Adrenal gland (tissue), 5 donors: ENCODE measurements around the gene ZDHHC11B.

Source experiments
- POLR2A ChIP-seq, 2 donors: fragments of 450-650 bp; IDR thresholded peaks; one replicate each; pipeline ENCODE4 v1.6.1; 2017; ENCODE audit warnings: antibody characterized with exemption in 2 of 2, mild to moderate bottlenecking in 2 of 2, moderate library complexity in 1 of 2
- TF ChIP-seq, protein P1 (sequence below), 6 experiments: fragments of 450-650 bp in 4 of 6; fragments of 200-600 bp in 2 of 6; sonication (generic) in 1 of 6; IDR thresholded peaks; 1 replicate in 5 of 6; 2 replicates in 1 of 6; pipeline versions ENCODE4 v1.5.1 to v1.8.0; 2016 to 2021; ENCODE audit warnings: antibody characterized with exemption in 6 of 6, mild to moderate bottlenecking in 2 of 6, moderate library complexity in 1 of 6
- donor health status: DM: no; HTN: no; CAD: no.

DNA sequence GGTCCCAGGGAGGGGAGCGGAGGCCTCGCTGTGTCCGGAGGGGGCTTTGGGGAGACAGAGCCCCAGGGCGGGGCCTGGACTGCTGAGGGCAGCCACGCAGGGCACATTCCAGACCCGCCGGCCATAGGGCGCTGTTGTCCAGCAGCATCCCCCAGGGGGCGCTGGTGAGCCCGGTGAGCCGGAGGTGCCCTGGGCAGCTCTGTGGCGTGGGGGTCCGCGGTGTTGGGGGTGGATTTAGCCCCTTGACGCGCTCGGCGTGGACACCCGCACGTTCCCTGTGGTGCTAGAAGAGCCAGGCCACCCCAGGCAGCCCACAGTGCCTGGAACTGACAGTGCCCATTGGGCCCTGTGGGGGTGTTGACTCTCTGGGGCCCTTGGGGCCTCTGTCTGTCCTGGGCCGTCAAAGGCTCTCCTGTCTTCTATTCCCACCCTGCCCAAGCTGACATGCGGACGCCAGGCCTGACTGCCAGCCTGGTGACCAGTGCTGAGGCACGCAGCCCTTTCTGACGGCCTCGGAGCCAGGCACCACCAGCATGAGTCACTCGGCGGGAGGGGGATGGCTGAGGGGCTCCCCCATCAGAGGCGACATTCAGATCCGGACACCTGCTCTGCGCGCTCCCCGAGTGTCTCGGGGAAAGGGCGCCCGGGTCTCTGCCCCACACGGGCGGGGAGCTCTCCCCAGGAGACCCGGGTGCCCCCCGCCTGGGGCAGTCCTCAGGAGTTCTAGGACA lies 115.3 kb downstream of the ZDHHC11B start:
- TF ChIP-seq, protein P1, sequence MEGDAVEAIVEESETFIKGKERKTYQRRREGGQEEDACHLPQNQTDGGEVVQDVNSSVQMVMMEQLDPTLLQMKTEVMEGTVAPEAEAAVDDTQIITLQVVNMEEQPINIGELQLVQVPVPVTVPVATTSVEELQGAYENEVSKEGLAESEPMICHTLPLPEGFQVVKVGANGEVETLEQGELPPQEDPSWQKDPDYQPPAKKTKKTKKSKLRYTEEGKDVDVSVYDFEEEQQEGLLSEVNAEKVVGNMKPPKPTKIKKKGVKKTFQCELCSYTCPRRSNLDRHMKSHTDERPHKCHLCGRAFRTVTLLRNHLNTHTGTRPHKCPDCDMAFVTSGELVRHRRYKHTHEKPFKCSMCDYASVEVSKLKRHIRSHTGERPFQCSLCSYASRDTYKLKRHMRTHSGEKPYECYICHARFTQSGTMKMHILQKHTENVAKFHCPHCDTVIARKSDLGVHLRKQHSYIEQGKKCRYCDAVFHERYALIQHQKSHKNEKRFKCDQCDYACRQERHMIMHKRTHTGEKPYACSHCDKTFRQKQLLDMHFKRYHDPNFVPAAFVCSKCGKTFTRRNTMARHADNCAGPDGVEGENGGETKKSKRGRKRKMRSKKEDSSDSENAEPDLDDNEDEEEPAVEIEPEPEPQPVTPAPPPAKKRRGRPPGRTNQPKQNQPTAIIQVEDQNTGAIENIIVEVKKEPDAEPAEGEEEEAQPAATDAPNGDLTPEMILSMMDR (IDR thresholded peaks at IDR 0.05): peak; percentile 36 to 66 (median 51)
- no peak for TF ChIP-seq POLR2A (IDR thresholded peaks at IDR 0.05)
